Omental fat pad (tissue), 4 donors: ENCODE results near the gene TRAF3IP3. TPM values are rescaled to one million over a fixed set of nuclear protein-coding genes. Genes with fewer than 3 reads are reported as not detected.

Experiments used
- ATAC-seq: fragments of 150-250 bp; one replicate; pipeline ENCODE4 v1.9.1; 2016; ENCODE audit warnings: mild to moderate bottlenecking, moderate library complexity; ENCODE audit not compliant: low FRiP score
- DNase-seq: peaks from one replicate; pipeline ENCODE4 v3.0.0-alpha.2; 2019; ENCODE audit warnings: low spot score
- total RNA-seq, 4 donors: library from RNA; depleted of rRNA; stranded (reverse); fragments of >200 nt; gene quantifications; one replicate each; pipeline ENCODE4 v1.1.0, GENCODE V29; 2016
- TF ChIP-seq, protein P1 (sequence below), 3 donors: fragments of 450-650 bp; IDR thresholded peaks; one replicate each; pipeline ENCODE4 v1.5.1; 2016 to 2017; ENCODE audit warnings: antibody characterized with exemption in 3 of 3, mild to moderate bottlenecking in 3 of 3, moderate library complexity in 2 of 3

Gene TRAF3IP3
- total RNA-seq, 4 donors from 2014 or later, result 2.5 to 9.0 (median 3.6) TPM

DNA sequence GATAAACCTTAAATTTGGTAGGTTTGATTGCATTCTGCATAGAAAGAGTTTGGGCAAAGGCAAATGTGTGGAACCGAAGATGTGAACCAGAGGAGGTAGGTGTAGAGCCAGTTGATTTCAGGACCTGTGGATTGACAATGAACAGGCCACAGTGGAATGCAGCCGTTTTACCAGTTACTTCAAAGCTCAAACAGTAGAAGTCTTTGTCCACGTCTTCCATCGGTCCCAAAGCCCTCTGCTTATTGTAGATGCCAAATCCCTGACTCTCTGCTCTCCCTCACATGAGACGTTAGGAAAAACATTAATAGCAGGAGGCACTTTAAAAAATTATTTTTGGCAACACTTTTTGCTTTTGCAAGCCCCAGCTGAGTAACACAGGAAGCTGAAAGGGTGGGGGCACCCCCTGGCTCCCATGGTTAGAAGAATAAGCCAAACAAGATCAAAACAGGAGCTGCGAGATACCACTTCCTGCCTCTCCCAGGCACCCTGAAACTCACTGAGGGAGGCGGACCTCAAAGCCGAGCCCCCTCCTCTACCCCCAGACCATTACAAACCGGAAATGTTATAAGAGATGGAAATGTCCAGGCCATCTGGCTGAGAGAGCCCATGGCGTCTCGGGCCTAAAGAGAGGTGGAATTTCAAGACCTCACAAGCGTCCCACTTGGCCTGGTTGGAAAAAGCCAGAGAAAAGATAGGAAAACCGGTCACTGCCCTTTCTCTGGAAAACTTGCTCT, 13.5 kb downstream of the TRAF3IP3 start:
- DNase-seq (no peak), ATAC-seq (peak; percentile 75)
- TF ChIP-seq, protein P1, sequence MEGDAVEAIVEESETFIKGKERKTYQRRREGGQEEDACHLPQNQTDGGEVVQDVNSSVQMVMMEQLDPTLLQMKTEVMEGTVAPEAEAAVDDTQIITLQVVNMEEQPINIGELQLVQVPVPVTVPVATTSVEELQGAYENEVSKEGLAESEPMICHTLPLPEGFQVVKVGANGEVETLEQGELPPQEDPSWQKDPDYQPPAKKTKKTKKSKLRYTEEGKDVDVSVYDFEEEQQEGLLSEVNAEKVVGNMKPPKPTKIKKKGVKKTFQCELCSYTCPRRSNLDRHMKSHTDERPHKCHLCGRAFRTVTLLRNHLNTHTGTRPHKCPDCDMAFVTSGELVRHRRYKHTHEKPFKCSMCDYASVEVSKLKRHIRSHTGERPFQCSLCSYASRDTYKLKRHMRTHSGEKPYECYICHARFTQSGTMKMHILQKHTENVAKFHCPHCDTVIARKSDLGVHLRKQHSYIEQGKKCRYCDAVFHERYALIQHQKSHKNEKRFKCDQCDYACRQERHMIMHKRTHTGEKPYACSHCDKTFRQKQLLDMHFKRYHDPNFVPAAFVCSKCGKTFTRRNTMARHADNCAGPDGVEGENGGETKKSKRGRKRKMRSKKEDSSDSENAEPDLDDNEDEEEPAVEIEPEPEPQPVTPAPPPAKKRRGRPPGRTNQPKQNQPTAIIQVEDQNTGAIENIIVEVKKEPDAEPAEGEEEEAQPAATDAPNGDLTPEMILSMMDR (IDR thresholded peaks at IDR 0.05), result no peak

DNA sequence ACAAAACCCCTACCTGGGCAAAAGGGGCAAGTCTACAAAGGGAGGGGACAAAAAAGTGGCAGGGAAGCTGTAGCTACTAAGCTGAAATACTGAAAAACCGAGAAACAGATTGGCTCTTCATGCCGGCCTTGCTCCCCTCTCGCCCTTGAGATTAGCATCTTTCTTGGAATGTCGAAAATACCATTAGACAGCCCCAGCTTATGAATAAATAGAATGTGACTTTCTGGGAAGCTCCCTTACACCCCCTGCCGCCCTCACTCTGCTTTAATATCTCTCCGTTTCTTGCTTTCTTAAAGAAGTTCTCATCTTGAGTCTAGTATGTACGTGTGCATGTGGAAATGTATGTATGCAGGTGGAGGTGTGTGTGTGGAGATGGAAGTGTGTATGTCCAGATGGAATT, 14.1 kb downstream of the TRAF3IP3 start:
- DNase-seq (no peak), ATAC-seq (no peak)
- TF ChIP-seq, protein P1 (IDR thresholded peaks at IDR 0.05), result no peak

DNA sequence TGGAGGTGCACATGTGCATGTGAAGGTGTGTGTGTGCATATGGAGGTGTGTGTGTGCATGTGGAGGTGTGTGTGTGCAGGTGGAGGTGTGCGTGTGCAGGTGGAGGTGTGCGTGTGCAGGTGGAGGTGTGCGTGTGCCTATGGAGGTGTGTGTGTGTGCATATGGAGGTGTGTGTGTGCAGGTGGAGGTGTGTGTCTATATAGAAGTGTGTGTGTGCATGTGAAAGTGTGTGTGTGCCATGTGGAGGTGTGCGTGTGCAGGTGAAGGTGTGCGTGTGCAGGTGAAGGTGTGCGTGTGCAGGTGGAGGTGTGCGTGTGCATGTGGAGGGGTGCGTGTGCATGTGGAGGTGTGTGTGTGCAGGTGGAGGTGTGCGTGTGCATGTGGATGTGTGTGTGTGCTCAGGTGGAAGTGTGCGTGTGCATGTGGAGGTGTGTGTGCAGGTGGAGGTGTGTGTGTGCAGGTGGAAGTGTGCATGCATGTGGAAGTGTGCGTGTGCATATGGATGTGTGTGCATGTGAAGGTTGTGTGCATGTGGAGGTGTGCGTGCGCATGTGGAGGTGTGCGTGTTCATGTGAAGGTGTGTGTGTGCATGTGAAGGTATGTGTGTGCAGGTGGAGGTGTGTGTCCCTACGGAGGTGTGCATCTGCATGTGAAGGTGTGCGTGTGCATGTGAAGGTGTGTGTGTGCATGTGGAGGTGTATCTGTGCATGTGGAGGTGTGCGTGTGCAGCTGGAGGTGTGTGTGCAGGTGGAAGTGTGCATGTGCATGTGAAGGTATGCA, 15.0 kb downstream of the TRAF3IP3 start:
- no peak for ATAC-seq
- no peak for DNase-seq
- TF ChIP-seq, protein P1 (IDR thresholded peaks at IDR 0.05), result no peak

DNA sequence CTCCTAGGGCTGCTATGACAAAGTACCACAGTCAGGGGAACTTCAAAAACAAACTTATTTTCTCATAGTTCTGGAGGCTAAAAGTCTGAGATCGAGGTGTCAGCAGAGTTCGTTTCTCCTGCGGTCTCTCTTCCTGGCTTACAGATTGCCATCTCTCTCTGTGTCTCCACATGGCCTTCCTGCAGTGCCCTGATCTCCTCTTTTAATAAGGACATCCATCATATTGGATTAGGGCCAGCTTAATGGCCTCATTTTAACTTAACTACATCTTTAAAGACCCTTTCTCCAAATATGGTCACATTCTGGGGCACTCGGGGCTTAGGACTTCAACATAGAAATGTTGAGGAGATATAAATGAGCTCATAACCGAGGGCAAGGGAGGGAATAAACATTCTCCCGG, 16.3 kb downstream of the TRAF3IP3 start:
- no peak for DNase-seq
- TF ChIP-seq, protein P1 (IDR thresholded peaks at IDR 0.05), result no peak

DNA sequence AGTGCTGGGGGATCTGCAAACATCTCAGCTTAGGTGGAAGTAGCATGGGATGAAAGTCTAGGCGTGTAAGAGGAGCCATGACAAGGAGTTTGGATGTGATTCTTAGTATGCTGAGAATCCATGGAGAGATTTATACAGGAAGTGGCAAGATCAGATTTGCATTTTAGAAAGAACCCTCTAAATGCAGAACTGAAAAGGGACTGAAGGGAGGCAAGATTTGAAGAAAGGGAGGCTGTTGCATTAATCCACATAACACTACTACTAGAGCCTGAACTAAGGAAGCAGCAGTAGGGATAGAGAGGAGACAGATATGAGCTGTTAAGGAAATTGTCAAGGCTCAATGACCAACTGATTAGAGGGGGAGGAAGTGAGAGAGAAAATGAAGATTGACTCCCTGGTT, 18.7 kb downstream of the TRAF3IP3 start:
- DNase-seq (no peak), ATAC-seq (no peak)
- TF ChIP-seq, protein P1 (IDR thresholded peaks at IDR 0.05), result no peak

More for the DNA sequence above, 16.3 kb downstream of the TRAF3IP3 start:
- no peak for ATAC-seq

DNA sequence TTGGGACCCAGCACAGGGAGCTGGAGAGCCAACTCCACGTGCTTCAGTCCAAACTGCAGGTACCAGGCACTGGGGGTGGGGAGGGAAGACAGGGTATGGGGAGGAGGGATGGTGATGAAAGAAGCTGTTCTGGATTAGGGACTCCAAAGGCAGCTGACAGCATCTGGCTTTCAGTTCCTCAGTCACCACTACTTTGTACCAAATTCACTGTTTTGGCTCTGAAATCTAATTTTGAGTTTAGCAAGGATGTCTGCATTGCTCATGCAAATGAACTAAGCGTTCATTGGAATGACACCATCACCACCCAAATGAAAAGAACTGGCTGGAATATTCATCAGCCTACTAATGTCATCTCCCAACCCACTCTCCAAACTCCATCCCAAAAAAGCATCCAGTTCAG, 19.8 kb downstream of the TRAF3IP3 start:
- no peak for DNase-seq
- TF ChIP-seq, protein P1 (IDR thresholded peaks at IDR 0.05), result no peak
- ATAC-seq, result no peak
